Left lobe of liver (tissue), 2 donors: ENCODE data around the gene OTUD4. TPM values are rescaled to one million over a fixed set of nuclear protein-coding genes. Genes with fewer than 3 reads are reported as not detected.
A peak's percentile ranks its signal among the peaks of the same experiment; 100 is the strongest.
"Not testable (repeated sequence)": the region's sequence is repeated elsewhere in the genome, so short reads cannot be mapped to it uniquely, and the experiment has no call there.

ENCODE experiments used
- ATAC-seq: fragments of 200-7000 bp; cut with Tn5 transposase; one replicate; pipeline ENCODE4 v1.9.1; 2020; ENCODE audit warnings: mild to moderate bottlenecking, moderate library complexity
- DNase-seq: peaks from one replicate; pipeline ENCODE4 v3.0.0-alpha.2; 2020; ENCODE audit warnings: low spot score
- total RNA-seq: library from RNA; stranded (reverse); gene quantifications from one replicate; pipeline ENCODE4 v1.2.1, GENCODE V29; 2021
- donor health status: DM: no; HTN: no; CAD: no; lungs with moderate emphysema.
- donor health status: DM: no; HTN: yes; CAD: no.

The OTUD4 gene
- total RNA-seq, 1 donor from 2014 or later = 16.9 TPM

- ATAC-seq = peak; percentile 59
- peak; percentile 82 for DNase-seq
Observed at GRCh38 chr4:145179281-145179860, 1.0 kb downstream of the OTUD4 start.

GRCh38 chr4:145178740-145179280 lies 1.6 kb downstream of the OTUD4 start:
- no peak for ATAC-seq
- no peak for DNase-seq

- DNase-seq (no peak), ATAC-seq (no peak)
Observed at GRCh38 chr4:145177906-145178538, 2.4 kb downstream of the OTUD4 start.

GRCh38 chr4:145177511-145177905 lies 2.9 kb downstream of the OTUD4 start:
- no peak for DNase-seq

GRCh38 chr4:145176641-145177432 lies 3.6 kb downstream of the OTUD4 start:
- DNase-seq = no peak
- no peak for ATAC-seq

More at GRCh38 chr4:145177511-145177905, 2.9 kb downstream of the OTUD4 start:
- no peak for ATAC-seq

GRCh38 chr4:145171911-145172310 lies 8.5 kb downstream of the OTUD4 start:
- no peak for DNase-seq
- no peak for ATAC-seq

GRCh38 chr4:145170223-145170622 lies 10.2 kb downstream of the OTUD4 start:
- no peak for ATAC-seq
- DNase-seq = no peak

- no peak for DNase-seq
Observed at GRCh38 chr4:145168581-145169187, 11.7 kb downstream of the OTUD4 start.

GRCh38 chr4:145167887-145168286 lies 12.5 kb downstream of the OTUD4 start:
- no peak for DNase-seq
- no peak for ATAC-seq

More at GRCh38 chr4:145168581-145169187, 11.7 kb downstream of the OTUD4 start:
- no peak for ATAC-seq

GRCh38 chr4:145161549-145161948 lies 18.8 kb downstream of the OTUD4 start:
- DNase-seq (no peak), ATAC-seq (peak; percentile 85)

GRCh38 chr4:145156986-145157385 lies 23.4 kb downstream of the OTUD4 start:
- DNase-seq (no peak), ATAC-seq (no peak)

- ATAC-seq (no peak), DNase-seq (no peak)
Observed at GRCh38 chr4:145155268-145155870, 25.0 kb downstream of the OTUD4 start.

GRCh38 chr4:145154573-145154972 lies 25.8 kb downstream of the OTUD4 start:
- DNase-seq (no peak), ATAC-seq (peak; percentile 92)

- ATAC-seq (no peak), DNase-seq (no peak)
Observed at GRCh38 chr4:145153904-145154298, 26.5 kb downstream of the OTUD4 start.

GRCh38 chr4:145153181-145153903 lies 27.0 kb downstream of the OTUD4 start:
- ATAC-seq (no peak), DNase-seq (no peak)

GRCh38 chr4:145148980-145149379 lies 31.4 kb downstream of the OTUD4 start:
- no peak for DNase-seq
- ATAC-seq = no peak

- ATAC-seq, DNase-seq: not testable (repeated sequence)
Observed at GRCh38 chr4:145136219-145136618, 44.2 kb downstream of the OTUD4 start.

GRCh38 chr4:145132511-145133098 lies 47.8 kb downstream of the OTUD4 start:
- peak; percentile 34 for ATAC-seq
- DNase-seq = no peak

GRCh38 chr4:145131848-145132247 lies 48.5 kb downstream of the OTUD4 start:
- ATAC-seq (peak; percentile 38), DNase-seq (no peak)
